OCI-LY7 (cell line): ENCODE measurements around the gene CIDEB. TPM values are rescaled to one million over a fixed set of nuclear protein-coding genes. Genes with fewer than 3 reads are reported as not detected.
A peak's percentile ranks its signal among the peaks of the same experiment; 100 is the strongest.

Experiments used
- BruUV-seq: library from RNA; stranded (reverse); fragments of 400-500 nt; replicated peaks from 2 replicates; lab custom pipeline; 2021; lab: Mats Ljungman, UMichigan
- CTCF ChIA-PET: fragments of 300-600 bp; sonication (Branson Sonifier 250); formaldehyde crosslinking; loops from one replicate; lab custom pipeline; 2022; ENCODE audit warnings: antibody characterized with exemption; ENCODE audit not compliant: unreplicated experiment; lab: Charles Lee
- POLR2A ChIA-PET: fragments of 300-600 bp; sonication (Branson Sonifier 250); formaldehyde crosslinking; loops from one replicate; lab custom pipeline; 2022; ENCODE audit warnings: antibody characterized with exemption; lab: Charles Lee
- DNase-seq: peaks from one replicate; pipeline ENCODE4 v3.0.0-alpha.2; 2015; ENCODE audit warnings: low spot score
- H2AFZ ChIP-seq: fragments of 200-600 bp; sonication (generic), shearing (Covaris generic); 2 replicates; pipeline ENCODE4 v1.6.1; 2014; ENCODE audit warnings: mild to moderate bottlenecking, antibody characterized with exemption, low read length, moderate library complexity
- H3K27ac ChIP-seq: fragments of 200-600 bp; sonication (generic); 2 replicates; pipeline ENCODE4 v1.5.1; 2014; ENCODE audit warnings: mixed run types, low read depth, mild to moderate bottlenecking, moderate library complexity, low read length, inconsistent platforms; ENCODE audit not compliant: poor library complexity, severe bottlenecking
- H3K36me3 ChIP-seq: fragments of 200-600 bp; sonication (generic); 2 replicates; pipeline ENCODE4 v1.6.1; 2014; ENCODE audit warnings: mild to moderate bottlenecking, antibody characterized with exemption, low read length, moderate library complexity, mixed read lengths; ENCODE audit not compliant: insufficient read depth
- H3K4me1 ChIP-seq: fragments of 200-600 bp; sonication (generic); 2 replicates; pipeline ENCODE4 v1.5.1; 2014; ENCODE audit warnings: mild to moderate bottlenecking, low read length; ENCODE audit not compliant: insufficient read depth, poor library complexity, severe bottlenecking
- H3K4me2 ChIP-seq: fragments of 200-600 bp; sonication (generic); 2 replicates; pipeline ENCODE4 v1.6.1; 2014; ENCODE audit warnings: mild to moderate bottlenecking, low read length
- H3K4me3 ChIP-seq: fragments of 200-600 bp; sonication (generic); 2 replicates; pipeline ENCODE4 v1.5.1; 2014; ENCODE audit warnings: mild to moderate bottlenecking, low read depth, low read length; ENCODE audit not compliant: poor library complexity, severe bottlenecking
- H3K79me2 ChIP-seq: fragments of 200-600 bp; sonication (generic); 2 replicates; pipeline ENCODE4 v1.6.1; 2016; ENCODE audit warnings: low read depth, mild to moderate bottlenecking, low read length, moderate library complexity, mixed read lengths; ENCODE audit not compliant: insufficient read depth
- H3K9me2 ChIP-seq: fragments of 200-600 bp; sonication (generic); 2 replicates; pipeline ENCODE4 v1.6.1; 2016; ENCODE audit warnings: mild to moderate bottlenecking, low read length, mixed read lengths; ENCODE audit not compliant: insufficient read depth
- H3K9me3 ChIP-seq: fragments of 200-600 bp; sonication (generic); 2 replicates; pipeline ENCODE4 v1.6.1; 2014; ENCODE audit warnings: mild to moderate bottlenecking, mixed run types, low read length, mixed read lengths
- H4K20me1 ChIP-seq: fragments of 200-600 bp; sonication (generic); 2 replicates; pipeline ENCODE4 v1.6.1; 2014; ENCODE audit warnings: mild to moderate bottlenecking, antibody characterized with exemption, low read length, moderate library complexity, mixed read lengths; ENCODE audit not compliant: insufficient read depth
- CTCF ChIP-seq: fragments of 200-600 bp; sonication (generic); conservative IDR thresholded peaks from 2 replicates; pipeline ENCODE4 v1.5.1; 2014; ENCODE audit warnings: mild to moderate bottlenecking, antibody characterized with exemption, low read length, moderate library complexity, mixed read lengths
- EZH2phosphoT487 ChIP-seq: fragments of 200-600 bp; sonication (generic); IDR thresholded peaks from 2 replicates; pipeline ENCODE4 v1.6.1; 2018; ENCODE audit warnings: low read depth, borderline replicate concordance, mild to moderate bottlenecking, mixed run types, antibody characterized with exemption, low read length, moderate library complexity, mixed read lengths
- intact Hi-C: fragments of 100-400 bp; cut with micrococcal nuclease; formaldehyde crosslinking; loops from one replicate; pipeline ENCODE4 v1.10.0; 2022; ENCODE audit not compliant: unreplicated experiment
- total RNA-seq, 2 experiments: library from RNA; depleted of rRNA in 1 of 2; stranded (reverse); fragments of >200 nt in 1 of 2; shearing (Covaris generic) in 1 of 2; gene quantifications; 2 replicates each; pipeline ENCODE4 v1.2.3, GENCODE V29; 2014 to 2022

Gene CIDEB
- total RNA-seq, 2 experiments from 2014 or later = 1.6 TPM; not detected in 1

- Histone ChIP-seq H3K4me3 (no peak overlapping the region), H2AFZ (no peak overlapping the region), H4K20me1 (no peaks in the 10 kb centered on the region), H3K79me2 (no peaks in the 10 kb centered on the region), H3K4me1 (peaks cover 38% of the 10 kb centered on the region), H3K27ac (no peak overlapping the region), H3K9me2 (no peaks in the 10 kb centered on the region), H3K9me3 (no peaks in the 10 kb centered on the region), H3K4me2 (peak overlapping the region; percentile 39; the same call in 1 of the 2 replicates), H3K36me3 (peaks cover 80% of the 10 kb centered on the region)
- DNase-seq = no peak
- CTCF ChIA-PET = interaction anchor here (0.9 kb wide), 1 partner anchor 13 kb away, joined by 4 read pairs; no protein-coding TSS in a partner anchor
- BruUV-seq = no TSS peak
- no peak for TF ChIP-seq EZH2phosphoT487
- no peak for TF ChIP-seq CTCF
- POLR2A ChIA-PET = interaction anchor here (0.7 to 2.5 kb wide), 3 partner anchors 9 to 39 kb away, joined by 3 to 9 read pairs (median 4); partner anchors contain the start of genes DHRS1, NOP9 and RABGGTA
- intact Hi-C loops = no loop called here
Measured at GRCh38 chr14:24310265-24310645, 2.5 kb upstream of the CIDEB start.

GRCh38 chr14:24309538-24310264 lies 1.9 kb upstream of the CIDEB start, which contains the start of gene LTB4R2:
LTB4R2 (plus strand) TSS chr14:24310140; CDS start chr14:24310665, 525 bp downstream.
- no peak within 1 kb of the TSS for H3K4me3 ChIP-seq
- no TSS peak for BruUV-seq
- H3K4me2 ChIP-seq = peak within 1 kb of the TSS; percentile 39; the same call in 1 of the 2 replicates
- intact Hi-C loops = no loop called here
- no peak for TF ChIP-seq EZH2phosphoT487
- TF ChIP-seq CTCF = no peak
- no peaks in the 10 kb centered on the region for H4K20me1 ChIP-seq
- peaks cover 85% of the 10 kb centered on the region for H3K36me3 ChIP-seq
- CTCF ChIA-PET = interaction anchor here (0.9 kb wide), 1 partner anchor 34 kb away, joined by 3 read pairs; no protein-coding TSS in a partner anchor
- no peaks in the 10 kb centered on the region for H3K79me2 ChIP-seq
- peaks cover 38% of the 10 kb centered on the region for H3K4me1 ChIP-seq
- no peak within 1 kb of the TSS for H2AFZ ChIP-seq
- no peaks in the 10 kb centered on the region for H3K9me3 ChIP-seq
- no peaks in the 10 kb centered on the region for H3K9me2 ChIP-seq
- no peak for DNase-seq
- POLR2A ChIA-PET = interaction anchor here (0.7 to 2.5 kb wide), 3 partner anchors 8 to 39 kb away, joined by 3 to 9 read pairs (median 6); partner anchors contain the start of gene RABGGTA
- H3K27ac ChIP-seq = no peak within 1 kb of the TSS
